Measurements from ENCODE around the gene IMPA2.
A peak's percentile ranks its signal among the peaks of the same experiment; 100 is the strongest.

Gene IMPA2

GRCh38 chr18:11974741-11975325 lies 6.5 kb upstream of the IMPA2 start:
- peak; percentile 68; the same call in 1 of the 2 replicates for TF ChIP-seq RBAK (tag by site-specific recombination; IDR thresholded peaks at IDR 0.05)
- no peak for TF ChIP-seq ZNF837 (tag by site-specific recombination; IDR thresholded peaks at IDR 0.05)
- TF ChIP-seq ZNF155 (tag by site-specific recombination; IDR thresholded peaks at IDR 0.05): no peak
- no peak overlapping the region for H3K27ac ChIP-seq (ENCODE audit: extremely low read depth, low read depth, low read length)
- ChIA-PET POLR2A (interaction anchor here (1.1 kb wide), 1 partner anchor 21 kb away, joined by 3 read pairs; no protein-coding TSS in a partner anchor), CTCF (interaction anchor here (0.6 kb wide), 1 partner anchor 394 kb away, joined by 4 read pairs; no protein-coding TSS in a partner anchor)
- no peaks in the 10 kb centered on the region for H3K9me3 ChIP-seq (ENCODE audit: control insufficient read depth, insufficient read depth, low read depth, low read length)
- no peaks in the 10 kb centered on the region for H3K36me3 ChIP-seq (ENCODE audit: control insufficient read depth in 2 of 2, insufficient read depth in 1 of 2, low read length in 2 of 2)
- no peak overlapping the region for H3K4me3 ChIP-seq (ENCODE audit: low read depth, low read length)
- H3K4me1 ChIP-seq (ENCODE audit: control insufficient read depth, insufficient read depth, low read length): peaks cover under 1% of the 10 kb centered on the region; the same call in 1 of the 2 replicates

- ChIA-PET CTCF (interaction anchor here (0.6 to 1.5 kb wide), 4 partner anchors 38 to 394 kb away, joined by 4 to 7 read pairs (median 4); no protein-coding TSS in a partner anchor), POLR2A (interaction anchor here (1.1 kb wide), 1 partner anchor 20 kb away, joined by 3 read pairs; no protein-coding TSS in a partner anchor)
- H3K4me3 ChIP-seq (ENCODE audit: low read depth, low read length): no peak overlapping the region
- TF ChIP-seq ZNF623 (tag by site-specific recombination; IDR thresholded peaks at IDR 0.05) (no peak), GLI4 (tag by site-specific recombination; IDR thresholded peaks at IDR 0.05) (no peak), ZNF433 (tag by site-specific recombination; IDR thresholded peaks at IDR 0.05; ENCODE audit: low read depth) (no peak), ZNF211 (tag by site-specific recombination; IDR thresholded peaks at IDR 0.05; ENCODE audit: low read depth) (no peak), PRDM4 (tag by site-specific recombination; IDR thresholded peaks at IDR 0.05) (no peak), ZBTB26 (tag by site-specific recombination; optimal IDR thresholded peaks at IDR 0.05) (no peak), ZNF560 (tag by site-specific recombination; IDR thresholded peaks at IDR 0.05; ENCODE audit: borderline replicate concordance) (no peak), ZNF704 (tag by site-specific recombination; IDR thresholded peaks at IDR 0.05) (no peak), ZNF747 (tag by site-specific recombination; IDR thresholded peaks at IDR 0.05) (no peak)
- TF ChIP-seq, protein P1, sequence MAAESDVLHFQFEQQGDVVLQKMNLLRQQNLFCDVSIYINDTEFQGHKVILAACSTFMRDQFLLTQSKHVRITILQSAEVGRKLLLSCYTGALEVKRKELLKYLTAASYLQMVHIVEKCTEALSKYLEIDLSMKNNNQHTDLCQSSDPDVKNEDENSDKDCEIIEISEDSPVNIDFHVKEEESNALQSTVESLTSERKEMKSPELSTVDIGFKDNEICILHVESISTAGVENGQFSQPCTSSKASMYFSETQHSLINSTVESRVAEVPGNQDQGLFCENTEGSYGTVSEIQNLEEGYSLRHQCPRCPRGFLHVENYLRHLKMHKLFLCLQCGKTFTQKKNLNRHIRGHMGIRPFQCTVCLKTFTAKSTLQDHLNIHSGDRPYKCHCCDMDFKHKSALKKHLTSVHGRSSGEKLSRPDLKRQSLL (tag by site-specific recombination; IDR thresholded peaks at IDR 0.05): no peak
- TF ChIP-seq, protein P2, sequence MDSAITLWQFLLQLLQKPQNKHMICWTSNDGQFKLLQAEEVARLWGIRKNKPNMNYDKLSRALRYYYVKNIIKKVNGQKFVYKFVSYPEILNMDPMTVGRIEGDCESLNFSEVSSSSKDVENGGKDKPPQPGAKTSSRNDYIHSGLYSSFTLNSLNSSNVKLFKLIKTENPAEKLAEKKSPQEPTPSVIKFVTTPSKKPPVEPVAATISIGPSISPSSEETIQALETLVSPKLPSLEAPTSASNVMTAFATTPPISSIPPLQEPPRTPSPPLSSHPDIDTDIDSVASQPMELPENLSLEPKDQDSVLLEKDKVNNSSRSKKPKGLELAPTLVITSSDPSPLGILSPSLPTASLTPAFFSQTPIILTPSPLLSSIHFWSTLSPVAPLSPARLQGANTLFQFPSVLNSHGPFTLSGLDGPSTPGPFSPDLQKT (IDR thresholded peaks at IDR 0.05; ENCODE audit: borderline replicate concordance, low read depth, low read length): no peak
- TF ChIP-seq, protein P3, sequence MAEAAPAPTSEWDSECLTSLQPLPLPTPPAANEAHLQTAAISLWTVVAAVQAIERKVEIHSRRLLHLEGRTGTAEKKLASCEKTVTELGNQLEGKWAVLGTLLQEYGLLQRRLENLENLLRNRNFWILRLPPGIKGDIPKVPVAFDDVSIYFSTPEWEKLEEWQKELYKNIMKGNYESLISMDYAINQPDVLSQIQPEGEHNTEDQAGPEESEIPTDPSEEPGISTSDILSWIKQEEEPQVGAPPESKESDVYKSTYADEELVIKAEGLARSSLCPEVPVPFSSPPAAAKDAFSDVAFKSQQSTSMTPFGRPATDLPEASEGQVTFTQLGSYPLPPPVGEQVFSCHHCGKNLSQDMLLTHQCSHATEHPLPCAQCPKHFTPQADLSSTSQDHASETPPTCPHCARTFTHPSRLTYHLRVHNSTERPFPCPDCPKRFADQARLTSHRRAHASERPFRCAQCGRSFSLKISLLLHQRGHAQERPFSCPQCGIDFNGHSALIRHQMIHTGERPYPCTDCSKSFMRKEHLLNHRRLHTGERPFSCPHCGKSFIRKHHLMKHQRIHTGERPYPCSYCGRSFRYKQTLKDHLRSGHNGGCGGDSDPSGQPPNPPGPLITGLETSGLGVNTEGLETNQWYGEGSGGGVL (tag by site-specific recombination; IDR thresholded peaks at IDR 0.05): no peak
- TF ChIP-seq, protein P4, sequence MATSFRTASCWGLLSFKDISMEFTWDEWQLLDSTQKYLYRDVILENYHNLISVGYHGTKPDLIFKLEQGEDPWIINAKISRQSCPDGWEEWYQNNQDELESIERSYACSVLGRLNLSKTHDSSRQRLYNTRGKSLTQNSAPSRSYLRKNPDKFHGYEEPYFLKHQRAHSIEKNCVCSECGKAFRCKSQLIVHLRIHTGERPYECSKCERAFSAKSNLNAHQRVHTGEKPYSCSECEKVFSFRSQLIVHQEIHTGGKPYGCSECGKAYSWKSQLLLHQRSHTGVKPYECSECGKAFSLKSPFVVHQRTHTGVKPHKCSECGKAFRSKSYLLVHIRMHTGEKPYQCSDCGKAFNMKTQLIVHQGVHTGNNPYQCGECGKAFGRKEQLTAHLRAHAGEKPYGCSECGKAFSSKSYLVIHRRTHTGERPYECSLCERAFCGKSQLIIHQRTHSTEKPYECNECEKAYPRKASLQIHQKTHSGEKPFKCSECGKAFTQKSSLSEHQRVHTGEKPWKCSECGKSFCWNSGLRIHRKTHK (tag by site-specific recombination; IDR thresholded peaks at IDR 0.05): no peak
- no peak overlapping the region for H3K27ac ChIP-seq (ENCODE audit: extremely low read depth, low read depth, low read length)
- no peaks in the 10 kb centered on the region for H3K36me3 ChIP-seq (ENCODE audit: control insufficient read depth in 2 of 2, insufficient read depth in 1 of 2, low read length in 2 of 2)
- peaks cover 3% of the 10 kb centered on the region; the same call in 1 of the 2 replicates for H3K4me1 ChIP-seq (ENCODE audit: control insufficient read depth, insufficient read depth, low read length)
- no peaks in the 10 kb centered on the region for H3K9me3 ChIP-seq (ENCODE audit: control insufficient read depth, insufficient read depth, low read depth, low read length)
Measured at GRCh38 chr18:11975723-11976122, 5.6 kb upstream of the IMPA2 start.

Measured in HEK293 (cell line).